WTC11 (cell line): Measurements from ENCODE around the gene FOXG1. TPM values are rescaled to one million over a fixed set of nuclear protein-coding genes. Genes with fewer than 3 reads are reported as not detected.

Experiments used
- AFF4 ChIP-seq: sonication (generic); formaldehyde crosslinking; IDR thresholded peaks from 2 replicates; pipeline ENCODE4 v1.8.1; 2023; ENCODE audit warnings: mild to moderate bottlenecking, missing genetic modification reagents, borderline replicate concordance
- CREB1 ChIP-seq: sonication (generic); formaldehyde crosslinking; IDR thresholded peaks from 2 replicates; pipeline ENCODE4 v1.8.0; 2023; ENCODE audit warnings: mild to moderate bottlenecking, missing genetic modification reagents
- E2F1 ChIP-seq: sonication (generic); formaldehyde crosslinking; IDR thresholded peaks from 2 replicates; pipeline ENCODE4 v1.8.0; 2022; ENCODE audit warnings: mild to moderate bottlenecking, missing genetic modification reagents
- EMX1 ChIP-seq: fragments of 250-450 bp; sonication (Bioruptor Pico); IDR thresholded peaks from 2 replicates; pipeline ENCODE4 v1.8.0; 2021; ENCODE audit warnings: mild to moderate bottlenecking
- ESRRA ChIP-seq: sonication (generic); formaldehyde crosslinking; IDR thresholded peaks from 2 replicates; pipeline ENCODE4 v1.8.1; 2022; ENCODE audit warnings: mild to moderate bottlenecking, missing genetic modification reagents, borderline replicate concordance
- ETV6 ChIP-seq: sonication (generic); formaldehyde crosslinking; IDR thresholded peaks from 2 replicates; pipeline ENCODE4 v1.8.1; 2022; ENCODE audit warnings: mild to moderate bottlenecking, missing genetic modification reagents
- FOXP4 ChIP-seq: sonication (generic); formaldehyde crosslinking; IDR thresholded peaks from 2 replicates; pipeline ENCODE4 v1.8.0; 2022; ENCODE audit warnings: mild to moderate bottlenecking, missing genetic modification reagents
- GRHL2 ChIP-seq: fragments of 250-450 bp; sonication (Bioruptor Pico); IDR thresholded peaks from 2 replicates; pipeline ENCODE4 v1.8.0; 2022; ENCODE audit warnings: mild to moderate bottlenecking, moderate library complexity; ENCODE audit not compliant: insufficient replicate concordance, severe bottlenecking
- IRF2 ChIP-seq: sonication (generic); formaldehyde crosslinking; IDR thresholded peaks from 2 replicates; pipeline ENCODE4 v1.8.0; 2022; ENCODE audit warnings: low read depth, missing genetic modification reagents, borderline replicate concordance
- MLX ChIP-seq: sonication (generic); formaldehyde crosslinking; IDR thresholded peaks from 2 replicates; pipeline ENCODE4 v1.8.1; 2023; ENCODE audit warnings: mild to moderate bottlenecking, missing genetic modification reagents, moderate library complexity
- NFE2L1 ChIP-seq: sonication (generic); formaldehyde crosslinking; IDR thresholded peaks from 2 replicates; pipeline ENCODE4 v1.8.1; 2023; ENCODE audit warnings: missing genetic modification reagents
- RELA ChIP-seq: sonication (generic); formaldehyde crosslinking; IDR thresholded peaks from 2 replicates; pipeline ENCODE4 v1.8.1; 2022; ENCODE audit warnings: missing genetic modification reagents, mild to moderate bottlenecking, borderline replicate concordance
- SP1 ChIP-seq: sonication (generic); formaldehyde crosslinking; conservative IDR thresholded peaks from 2 replicates; pipeline ENCODE4 v1.8.1; 2022; ENCODE audit warnings: missing genetic modification reagents
- TEAD4 ChIP-seq: sonication (generic); formaldehyde crosslinking; IDR thresholded peaks from 2 replicates; pipeline ENCODE4 v1.8.0; 2022; ENCODE audit warnings: mild to moderate bottlenecking, missing genetic modification reagents
- TP53 ChIP-seq: sonication (generic); formaldehyde crosslinking; IDR thresholded peaks from 2 replicates; pipeline ENCODE4 v1.8.1; 2023; ENCODE audit warnings: mild to moderate bottlenecking, missing genetic modification reagents
- ZNF232 ChIP-seq: sonication (generic); formaldehyde crosslinking; IDR thresholded peaks from 2 replicates; pipeline ENCODE4 v1.8.0; 2022; ENCODE audit warnings: mild to moderate bottlenecking, missing genetic modification reagents
- ZNF425 ChIP-seq: fragments of 250-450 bp; sonication (Bioruptor Pico); conservative IDR thresholded peaks from 2 replicates; pipeline ENCODE4 v1.9.0; 2021; ENCODE audit warnings: mild to moderate bottlenecking
- ZNF671 ChIP-seq: fragments of 250-450 bp; sonication (Bioruptor Pico); IDR thresholded peaks from 2 replicates; pipeline ENCODE4 v1.8.0; 2021; ENCODE audit warnings: mild to moderate bottlenecking
- total RNA-seq: library from RNA; stranded (reverse); gene quantifications from 3 replicates; pipeline ENCODE4 v1.2.3, GENCODE V29; 2021
- TF ChIP-seq, protein P1 (sequence below): sonication (generic); formaldehyde crosslinking; conservative IDR thresholded peaks from 2 replicates; pipeline ENCODE4 v1.8.1; 2022; ENCODE audit warnings: mild to moderate bottlenecking, missing genetic modification reagents
- TF ChIP-seq, protein P2 (sequence below): fragments of 250-450 bp; sonication (Bioruptor Pico); IDR thresholded peaks from 2 replicates; pipeline ENCODE4 v2.1.2; 2022; ENCODE audit warnings: mild to moderate bottlenecking, moderate library complexity
- TF ChIP-seq, protein P3 (sequence below): sonication (generic); formaldehyde crosslinking; IDR thresholded peaks from 2 replicates; pipeline ENCODE4 v1.8.0; 2023; ENCODE audit warnings: missing genetic modification reagents, mild to moderate bottlenecking, borderline replicate concordance

FOXG1 gene
- total RNA-seq, 1 experiment from 2014 or later, result 0.09 TPM

DNA sequence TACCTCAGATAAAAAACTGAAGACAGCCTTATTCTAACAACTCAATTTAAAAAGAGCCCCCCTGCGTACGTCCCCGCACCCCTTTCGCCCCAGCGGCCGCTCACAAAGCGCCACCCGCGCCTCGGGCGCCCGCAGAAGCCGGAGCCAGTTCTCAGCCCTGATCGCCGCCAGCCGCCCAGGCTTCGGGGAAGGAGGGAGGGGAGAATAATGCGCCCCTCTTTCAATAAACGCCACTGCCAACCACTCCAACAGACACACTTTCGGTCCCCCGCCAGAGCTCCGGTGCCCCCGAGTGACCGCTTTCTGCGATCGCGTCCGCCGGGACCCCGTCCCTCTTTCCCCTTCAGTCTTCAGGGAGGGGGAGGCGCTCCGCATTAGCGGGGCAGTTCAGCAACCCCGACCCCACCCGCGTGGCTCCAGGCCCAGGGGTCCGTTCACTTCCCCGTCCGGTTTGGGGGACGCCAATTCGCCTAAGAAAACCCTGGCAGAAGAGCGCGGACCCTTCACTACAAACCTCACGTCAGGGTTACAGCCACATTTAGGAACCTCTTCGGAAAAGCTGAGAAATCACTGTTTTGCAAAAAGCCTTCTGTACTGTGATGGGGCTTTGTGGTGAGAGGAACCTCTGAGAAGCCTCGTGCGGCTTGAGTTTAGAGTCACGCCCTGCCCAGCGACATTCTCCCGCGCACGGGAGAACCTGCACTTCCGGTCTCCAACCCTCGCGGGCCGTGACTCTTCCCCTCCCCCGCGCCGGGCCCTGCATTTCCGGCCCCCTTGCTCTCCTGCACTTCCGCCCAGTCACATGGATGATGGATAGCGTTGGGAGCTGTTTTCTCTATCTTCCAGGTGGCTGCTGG lies 18.7 kb downstream of the FOXG1 start (continued):
- TF ChIP-seq AFF4 (CRISPR knock-in tag), result no peak
- TF ChIP-seq GRHL2 (CRISPR knock-in tag), result no peak
- no peak for TF ChIP-seq SP1 (CRISPR knock-in tag)
- peak; percentile 80 for TF ChIP-seq ETV6 (CRISPR knock-in tag)
- TF ChIP-seq TEAD4 (CRISPR knock-in tag), result peak; percentile 81
- peak; percentile 47; the same call in 1 of the 2 replicates for TF ChIP-seq FOXP4
- TF ChIP-seq E2F1 (CRISPR knock-in tag), result peak; percentile 49; the same call in 1 of the 2 replicates
- TF ChIP-seq, protein P1, sequence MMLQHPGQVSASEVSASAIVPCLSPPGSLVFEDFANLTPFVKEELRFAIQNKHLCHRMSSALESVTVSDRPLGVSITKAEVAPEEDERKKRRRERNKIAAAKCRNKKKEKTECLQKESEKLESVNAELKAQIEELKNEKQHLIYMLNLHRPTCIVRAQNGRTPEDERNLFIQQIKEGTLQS, result no peak
- TF ChIP-seq, protein P2, sequence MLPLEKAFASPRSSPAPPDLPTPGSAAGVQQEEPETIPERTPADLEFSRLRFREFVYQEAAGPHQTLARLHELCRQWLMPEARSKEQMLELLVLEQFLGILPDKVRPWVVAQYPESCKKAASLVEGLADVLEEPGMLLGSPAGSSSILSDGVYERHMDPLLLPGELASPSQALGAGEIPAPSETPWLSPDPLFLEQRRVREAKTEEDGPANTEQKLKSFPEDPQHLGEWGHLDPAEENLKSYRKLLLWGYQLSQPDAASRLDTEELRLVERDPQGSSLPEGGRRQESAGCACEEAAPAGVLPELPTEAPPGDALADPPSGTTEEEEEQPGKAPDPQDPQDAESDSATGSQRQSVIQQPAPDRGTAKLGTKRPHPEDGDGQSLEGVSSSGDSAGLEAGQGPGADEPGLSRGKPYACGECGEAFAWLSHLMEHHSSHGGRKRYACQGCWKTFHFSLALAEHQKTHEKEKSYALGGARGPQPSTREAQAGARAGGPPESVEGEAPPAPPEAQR (CRISPR knock-in tag), result no peak
- no peak for TF ChIP-seq EMX1 (CRISPR knock-in tag)
- TF ChIP-seq ESRRA (CRISPR knock-in tag), result no peak; the same call in 1 of the 2 replicates
- TF ChIP-seq, protein P3, sequence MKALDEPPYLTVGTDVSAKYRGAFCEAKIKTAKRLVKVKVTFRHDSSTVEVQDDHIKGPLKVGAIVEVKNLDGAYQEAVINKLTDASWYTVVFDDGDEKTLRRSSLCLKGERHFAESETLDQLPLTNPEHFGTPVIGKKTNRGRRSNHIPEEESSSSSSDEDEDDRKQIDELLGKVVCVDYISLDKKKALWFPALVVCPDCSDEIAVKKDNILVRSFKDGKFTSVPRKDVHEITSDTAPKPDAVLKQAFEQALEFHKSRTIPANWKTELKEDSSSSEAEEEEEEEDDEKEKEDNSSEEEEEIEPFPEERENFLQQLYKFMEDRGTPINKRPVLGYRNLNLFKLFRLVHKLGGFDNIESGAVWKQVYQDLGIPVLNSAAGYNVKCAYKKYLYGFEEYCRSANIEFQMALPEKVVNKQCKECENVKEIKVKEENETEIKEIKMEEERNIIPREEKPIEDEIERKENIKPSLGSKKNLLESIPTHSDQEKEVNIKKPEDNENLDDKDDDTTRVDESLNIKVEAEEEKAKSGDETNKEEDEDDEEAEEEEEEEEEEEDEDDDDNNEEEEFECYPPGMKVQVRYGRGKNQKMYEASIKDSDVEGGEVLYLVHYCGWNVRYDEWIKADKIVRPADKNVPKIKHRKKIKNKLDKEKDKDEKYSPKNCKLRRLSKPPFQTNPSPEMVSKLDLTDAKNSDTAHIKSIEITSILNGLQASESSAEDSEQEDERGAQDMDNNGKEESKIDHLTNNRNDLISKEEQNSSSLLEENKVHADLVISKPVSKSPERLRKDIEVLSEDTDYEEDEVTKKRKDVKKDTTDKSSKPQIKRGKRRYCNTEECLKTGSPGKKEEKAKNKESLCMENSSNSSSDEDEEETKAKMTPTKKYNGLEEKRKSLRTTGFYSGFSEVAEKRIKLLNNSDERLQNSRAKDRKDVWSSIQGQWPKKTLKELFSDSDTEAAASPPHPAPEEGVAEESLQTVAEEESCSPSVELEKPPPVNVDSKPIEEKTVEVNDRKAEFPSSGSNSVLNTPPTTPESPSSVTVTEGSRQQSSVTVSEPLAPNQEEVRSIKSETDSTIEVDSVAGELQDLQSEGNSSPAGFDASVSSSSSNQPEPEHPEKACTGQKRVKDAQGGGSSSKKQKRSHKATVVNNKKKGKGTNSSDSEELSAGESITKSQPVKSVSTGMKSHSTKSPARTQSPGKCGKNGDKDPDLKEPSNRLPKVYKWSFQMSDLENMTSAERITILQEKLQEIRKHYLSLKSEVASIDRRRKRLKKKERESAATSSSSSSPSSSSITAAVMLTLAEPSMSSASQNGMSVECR (CRISPR knock-in tag), result peak; percentile 57; the same call in 1 of the 2 replicates
- no peak for TF ChIP-seq MLX (CRISPR knock-in tag)
- peak; percentile 87; the same call in 1 of the 2 replicates for TF ChIP-seq NFE2L1 (CRISPR knock-in tag)
- no peak for TF ChIP-seq ZNF425
- TF ChIP-seq RELA, result no peak
- 0 out of 2 replicates have a peak, but pooled peaks have one; percentile 42 for TF ChIP-seq ZNF232
- TF ChIP-seq CREB1 (CRISPR knock-in tag), result peak; percentile 74; the same call in 1 of the 2 replicates
- 0 out of 2 replicates have a peak, but pooled peaks have one; percentile 43 for TF ChIP-seq TP53 (CRISPR knock-in tag)
- no peak for TF ChIP-seq ZNF671 (CRISPR knock-in tag)
- TF ChIP-seq IRF2 (CRISPR knock-in tag), result no peak
